Right forelimb (tissue), 1 donor: ENCODE measurements around the gene NR6A1.

Experiments used
- DNase-seq: peaks from one replicate; pipeline ENCODE4 v3.0.0-alpha.2; 2018

NR6A1 gene

DNA sequence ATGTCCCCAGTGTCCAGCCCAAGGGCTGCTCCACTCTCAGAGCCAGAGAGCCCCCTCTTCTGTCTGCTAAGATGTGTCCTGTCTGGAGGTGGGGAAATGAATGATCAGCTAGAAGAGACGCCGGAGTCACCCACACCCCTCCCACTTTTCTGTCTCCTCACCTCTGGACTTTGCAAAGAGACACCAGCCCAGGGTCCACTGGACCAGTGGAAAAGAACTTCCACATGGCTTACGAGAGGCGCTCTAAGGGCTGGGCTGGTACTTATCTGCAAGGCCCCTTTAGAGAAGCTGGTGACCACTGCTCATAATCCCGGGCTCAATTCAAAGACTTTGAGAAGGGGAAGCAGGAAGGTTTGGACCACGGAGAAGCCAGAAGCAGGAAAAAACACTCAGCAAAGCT, 273.1 kb downstream of the NR6A1 start:
- DNase-seq = no peak

DNA sequence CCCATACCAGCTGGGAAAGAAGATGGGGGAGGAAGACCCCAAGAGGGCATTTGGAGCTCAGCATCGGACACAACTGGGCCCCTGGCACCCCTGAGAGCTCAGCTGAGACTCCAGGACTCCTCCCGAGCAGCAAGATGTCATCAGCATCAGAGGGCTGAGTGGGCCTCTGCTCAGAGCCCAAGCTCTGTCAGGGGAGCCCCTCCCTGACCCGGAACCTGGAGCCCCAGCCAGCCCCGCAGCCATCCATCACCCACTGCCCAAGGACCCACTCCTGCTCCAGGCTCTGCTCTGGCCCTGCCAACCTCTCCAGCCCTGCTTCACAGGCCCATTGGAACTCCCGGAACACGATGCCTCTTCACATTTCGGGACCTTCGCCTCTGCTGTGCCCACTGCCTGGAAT, 273.7 kb downstream of the NR6A1 start:
- no peak for DNase-seq

DNA sequence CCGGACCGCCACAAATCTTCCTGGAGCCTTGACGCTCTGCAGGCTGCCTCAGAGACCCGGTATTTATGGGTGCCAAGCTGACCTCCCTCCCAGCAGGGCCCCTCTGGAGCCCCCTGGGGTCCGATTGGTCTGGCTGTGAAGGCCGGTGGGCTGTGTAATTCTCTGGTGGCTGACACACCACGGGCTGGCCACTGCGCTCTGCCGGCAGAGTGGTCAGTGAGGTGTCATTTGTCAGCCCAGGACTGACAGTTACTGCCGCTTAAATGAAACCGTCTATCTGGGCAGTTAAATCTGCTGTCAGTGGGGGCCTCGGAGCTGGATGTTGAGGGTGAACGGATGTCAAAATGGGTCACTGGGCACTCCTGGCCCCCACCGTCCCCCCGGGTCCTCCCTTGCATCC, 274.6 kb downstream of the NR6A1 start:
- no peak for DNase-seq

DNA sequence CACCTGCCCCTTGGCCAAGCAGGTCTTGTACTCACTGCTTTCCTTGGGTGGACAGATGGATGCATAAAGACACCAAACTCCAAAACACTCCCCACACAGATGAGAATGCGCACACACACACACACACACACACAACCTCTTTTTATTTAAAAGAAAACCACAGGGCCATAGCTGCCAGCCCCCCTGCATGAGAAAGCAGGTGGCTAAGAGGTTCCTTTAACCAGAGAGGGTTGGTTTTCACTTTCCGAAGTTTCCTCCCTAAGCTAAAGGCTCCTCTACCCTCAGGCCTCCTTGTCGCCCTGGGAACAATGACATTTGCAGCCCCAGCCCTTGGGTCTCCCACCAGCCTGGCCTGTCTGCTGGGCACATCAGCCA, 275.0 kb downstream of the NR6A1 start:
- no peak for DNase-seq

DNA sequence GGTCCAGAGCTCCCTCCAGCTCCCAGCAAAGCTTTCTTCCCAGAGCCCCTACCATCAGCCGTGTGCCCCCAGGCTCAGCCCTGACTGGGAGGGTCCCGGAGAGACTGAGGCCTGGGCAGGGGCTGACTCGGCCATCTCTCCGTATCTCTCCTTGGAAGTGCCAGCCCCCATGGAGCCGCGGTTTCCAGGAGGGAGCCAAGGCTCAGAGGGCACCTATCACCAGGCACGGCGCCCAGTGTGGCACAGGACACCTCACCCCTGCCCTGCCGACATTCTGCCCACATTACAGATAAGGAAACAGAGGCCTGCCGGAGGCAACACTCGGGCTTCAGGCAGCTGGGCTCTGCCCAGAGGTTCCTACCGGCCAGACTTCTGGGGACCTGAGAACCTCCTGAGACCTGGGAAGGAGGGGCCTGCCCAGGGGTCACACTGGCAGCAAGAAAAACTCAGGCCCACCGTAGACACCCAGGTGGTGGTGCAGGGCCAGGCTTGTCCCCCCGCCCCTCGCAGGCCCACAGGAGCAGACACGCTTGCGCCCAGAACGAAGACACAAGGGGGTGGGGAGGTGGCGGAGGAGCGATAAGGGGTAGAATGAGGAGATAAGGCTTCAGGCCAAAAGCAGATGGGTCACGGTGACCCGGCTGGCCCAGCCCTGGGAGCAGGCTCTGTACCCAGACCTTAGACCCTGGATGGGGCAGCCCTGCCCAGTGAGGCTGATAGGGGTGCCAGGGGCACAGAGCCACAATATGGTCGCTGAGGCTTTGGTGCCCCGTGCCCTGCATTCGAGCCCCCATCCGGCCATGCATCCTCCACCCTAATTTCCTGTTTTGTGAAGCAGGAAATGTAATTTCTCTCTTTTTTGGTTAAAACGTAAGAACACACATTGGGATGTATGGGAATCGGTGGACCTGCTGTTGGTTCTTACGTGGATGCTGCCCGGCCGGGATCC, 275.7 kb downstream of the NR6A1 start:
- no peak for DNase-seq

DNA sequence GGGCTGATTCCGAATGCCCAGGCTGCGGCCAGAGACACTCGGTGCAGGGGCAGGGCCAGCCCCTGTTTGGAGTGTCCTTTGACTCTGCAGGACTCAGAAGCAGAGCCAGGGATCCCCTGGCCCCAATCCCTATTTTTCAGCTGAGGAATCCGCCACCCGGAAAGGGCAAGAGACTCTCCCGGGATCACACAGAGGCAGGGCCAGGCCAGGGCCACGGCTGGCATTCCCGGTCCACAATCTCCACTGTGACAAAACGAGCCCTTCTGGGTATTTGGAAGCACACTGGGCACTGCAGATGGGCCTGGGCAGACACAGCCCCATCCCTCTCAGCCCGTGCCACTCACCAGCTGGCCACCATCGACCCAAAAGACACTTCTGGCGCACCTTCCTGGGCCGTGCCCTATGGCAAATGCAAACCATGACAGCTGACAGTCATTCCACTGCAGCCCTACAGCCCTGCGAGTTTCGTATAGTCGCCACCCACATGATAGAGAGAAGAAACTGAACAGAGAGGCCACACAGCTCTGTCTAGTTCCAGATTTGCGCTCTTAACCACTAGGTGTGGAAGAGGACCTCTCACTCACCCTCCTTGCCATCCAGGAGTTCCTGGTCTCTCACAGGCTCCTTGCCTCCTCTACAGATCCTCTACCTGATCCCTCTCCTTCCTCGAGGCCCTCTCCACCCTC, 277.2 kb downstream of the NR6A1 start:
- no peak for DNase-seq

DNA sequence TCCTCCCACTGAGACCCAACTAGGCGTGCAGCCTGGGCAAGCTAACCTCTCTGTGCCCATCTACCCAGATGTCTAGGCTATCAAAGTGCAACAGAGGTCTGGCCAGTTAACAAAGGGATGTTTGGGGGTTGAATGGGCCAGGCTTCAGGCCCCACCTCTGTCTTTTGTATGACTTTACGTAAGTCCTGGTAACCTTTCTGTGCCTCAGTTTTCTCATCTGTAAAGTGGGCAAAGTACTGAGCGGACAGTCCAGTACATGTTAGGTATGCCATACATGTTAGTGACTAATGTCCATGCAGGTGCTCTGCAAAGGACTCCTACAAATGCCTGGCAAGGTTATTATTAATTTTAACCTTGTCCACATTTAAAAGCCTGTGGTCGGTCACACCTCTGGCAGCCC, 277.9 kb downstream of the NR6A1 start:
- DNase-seq = no peak

DNA sequence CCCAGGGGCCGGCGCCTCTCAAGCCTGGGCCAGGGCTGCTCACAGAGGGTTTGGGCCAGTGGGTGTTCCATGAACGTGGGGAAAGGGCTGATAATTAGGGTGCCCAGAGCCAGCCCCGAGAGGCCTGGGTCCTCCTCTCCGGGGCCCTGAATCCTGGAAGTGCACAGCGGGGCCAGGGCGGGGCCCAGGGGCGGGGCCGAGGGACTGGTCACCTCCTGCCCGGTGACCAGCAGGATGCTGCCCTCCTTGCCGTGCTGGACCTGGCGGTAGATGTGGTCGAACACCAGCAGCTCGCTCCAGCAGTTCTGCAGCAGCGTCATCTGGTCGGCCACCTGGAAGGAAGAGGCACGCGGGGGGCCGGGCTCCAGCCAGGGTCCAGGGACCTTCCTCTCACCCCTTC, 278.3 kb downstream of the NR6A1 start:
- DNase-seq = no peak

DNA sequence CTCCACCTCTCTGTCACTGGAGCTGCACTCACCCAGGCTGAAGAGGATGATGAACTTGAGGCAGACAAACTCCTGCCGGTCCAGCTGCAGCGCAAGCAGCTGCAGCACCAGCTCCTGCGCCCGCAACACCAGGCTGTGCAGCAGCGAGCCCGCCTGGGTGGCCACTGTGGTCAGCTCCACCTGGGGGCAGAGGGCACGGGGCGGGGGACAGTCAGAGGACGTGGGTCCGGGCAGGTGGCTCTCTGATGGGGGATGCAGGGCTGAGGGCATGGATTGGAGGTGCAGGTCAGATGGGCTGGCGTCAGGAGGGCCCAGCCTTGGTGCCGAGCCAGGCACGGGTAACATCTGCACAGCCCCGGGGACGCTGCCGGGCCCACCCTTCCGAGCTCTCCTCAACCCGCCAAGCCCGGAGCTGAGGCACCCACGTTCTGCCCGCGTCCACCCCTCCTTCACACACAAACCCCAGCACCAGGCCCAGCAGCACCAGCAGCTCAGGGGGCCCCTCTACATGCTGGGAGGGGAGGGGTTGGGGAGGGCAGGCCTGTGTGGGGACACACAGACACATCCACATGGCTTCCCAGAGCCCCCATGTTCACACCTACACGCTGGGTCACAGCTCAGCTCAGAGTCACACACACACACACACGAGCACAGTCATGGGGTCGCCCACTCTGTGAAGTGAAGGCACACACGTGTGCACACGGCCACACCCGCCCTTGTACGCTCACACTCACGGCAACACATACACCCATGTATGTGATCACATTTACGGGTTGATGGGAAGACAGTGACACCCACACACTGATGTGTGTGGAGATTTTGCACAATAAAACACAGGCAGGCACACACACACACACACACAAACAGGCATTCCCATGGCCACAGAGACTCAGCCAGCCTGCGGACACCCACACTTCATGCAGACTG, 279.8 kb downstream of the NR6A1 start:
- no peak for DNase-seq

DNA sequence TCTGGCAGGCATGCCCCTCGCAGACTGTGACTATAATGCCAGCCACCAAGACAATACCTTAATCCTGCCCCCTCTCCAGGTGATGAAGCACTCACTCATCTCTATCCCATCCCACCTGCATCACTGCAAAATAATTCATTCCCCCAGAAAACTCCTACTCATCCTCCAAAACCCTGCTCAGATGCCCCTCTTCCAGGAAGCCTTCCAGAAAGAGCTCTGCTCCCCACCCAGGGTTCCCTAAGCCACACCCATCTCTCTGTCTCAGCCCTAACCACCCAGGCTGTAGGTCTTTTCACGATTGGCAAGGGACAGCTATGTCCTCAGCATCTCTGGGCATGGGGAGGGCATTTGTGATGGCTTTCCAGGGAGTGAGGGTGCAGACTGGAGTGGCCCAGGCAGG, 281.1 kb downstream of the NR6A1 start:
- DNase-seq = no peak

DNA sequence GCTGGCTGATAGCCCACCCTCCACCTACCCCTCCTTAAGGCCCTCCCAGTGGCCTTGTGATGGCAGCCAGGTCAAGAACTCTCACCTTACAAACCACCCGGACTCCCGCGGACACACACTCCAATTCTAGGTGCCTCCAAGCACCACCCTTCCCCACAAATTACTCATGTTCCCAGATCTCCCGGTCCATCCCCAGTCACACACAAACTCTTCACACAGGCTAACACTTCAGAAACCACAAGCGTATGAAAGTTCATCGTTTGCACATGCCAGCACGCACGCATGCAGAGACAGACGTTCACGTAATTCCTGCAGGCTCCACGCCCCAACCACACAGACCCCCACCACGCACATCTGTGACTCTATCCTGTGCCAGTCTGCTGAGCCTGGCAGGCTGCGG, 281.9 kb downstream of the NR6A1 start:
- DNase-seq = no peak

DNA sequence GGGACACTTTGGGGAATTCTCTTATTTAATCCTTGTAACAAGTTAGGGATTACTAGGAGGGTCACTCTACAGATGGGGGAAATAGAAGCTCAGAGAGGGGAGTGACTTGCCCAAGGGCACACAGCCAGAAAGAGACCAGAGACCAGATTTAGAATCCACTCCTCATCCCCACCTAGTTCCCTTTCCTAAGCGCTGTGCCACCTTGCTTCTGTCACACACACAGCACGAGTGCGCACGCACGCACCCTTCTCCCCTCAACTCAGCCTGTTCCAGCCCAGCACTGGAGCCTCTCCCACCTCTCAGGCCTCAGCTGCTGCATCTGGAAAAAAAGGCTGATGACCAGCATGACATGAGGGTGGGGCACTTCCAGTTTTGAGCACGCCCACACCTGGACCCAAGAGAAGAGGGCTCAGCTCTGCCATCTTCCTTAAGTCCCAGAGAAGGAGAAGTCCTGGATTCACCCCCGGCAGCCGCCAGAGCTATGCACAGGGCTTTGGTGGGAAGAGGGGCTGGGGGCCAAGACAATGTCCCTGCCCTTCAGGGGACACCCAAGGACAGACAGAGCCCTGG, 282.4 kb downstream of the NR6A1 start:
- DNase-seq = no peak

DNA sequence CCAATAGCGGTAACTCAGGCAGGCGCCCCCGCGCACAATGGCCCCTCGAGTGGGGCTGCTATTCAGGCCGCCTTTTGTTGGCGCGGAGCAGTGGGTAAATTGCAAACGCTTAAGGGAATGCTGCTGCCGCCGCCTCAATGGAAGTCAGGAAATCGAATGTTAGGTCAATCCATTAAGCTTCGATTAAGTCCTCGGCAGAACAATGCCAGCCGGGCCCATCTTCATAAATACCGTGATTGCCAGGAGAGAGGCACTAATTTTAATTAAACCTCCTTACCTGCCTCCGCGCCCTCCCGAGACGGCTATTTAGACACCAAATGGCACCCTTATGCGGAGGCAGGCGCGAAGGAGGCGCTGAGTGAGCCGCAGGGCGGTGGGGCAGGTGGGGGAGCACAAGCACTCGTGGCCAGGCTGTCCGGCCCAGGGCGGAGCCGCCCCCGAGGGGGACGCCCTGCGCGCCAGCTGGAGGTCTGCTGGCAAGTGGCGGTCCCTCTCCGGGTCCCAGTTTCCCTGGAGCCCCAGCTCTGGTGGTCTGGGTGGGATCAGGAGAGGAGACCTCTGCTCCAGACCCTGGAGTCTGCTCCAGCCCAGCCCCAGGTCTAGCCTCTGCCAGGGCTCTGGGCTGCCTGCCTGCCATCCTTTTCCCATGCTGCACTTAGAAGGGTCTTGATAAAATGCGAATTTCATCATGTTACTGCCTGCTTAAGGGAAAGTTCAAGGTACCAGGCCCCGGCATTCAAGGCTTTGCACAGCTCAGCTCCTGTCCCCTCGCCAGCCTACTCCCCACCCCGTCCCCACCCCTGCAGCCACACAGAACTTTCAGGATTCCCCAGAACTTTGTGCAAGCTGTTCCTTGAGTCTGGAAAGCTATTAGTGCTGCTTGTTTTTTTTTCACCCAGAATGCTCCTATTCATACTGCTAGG, 283.6 kb downstream of the NR6A1 start:
- no peak for DNase-seq

DNA sequence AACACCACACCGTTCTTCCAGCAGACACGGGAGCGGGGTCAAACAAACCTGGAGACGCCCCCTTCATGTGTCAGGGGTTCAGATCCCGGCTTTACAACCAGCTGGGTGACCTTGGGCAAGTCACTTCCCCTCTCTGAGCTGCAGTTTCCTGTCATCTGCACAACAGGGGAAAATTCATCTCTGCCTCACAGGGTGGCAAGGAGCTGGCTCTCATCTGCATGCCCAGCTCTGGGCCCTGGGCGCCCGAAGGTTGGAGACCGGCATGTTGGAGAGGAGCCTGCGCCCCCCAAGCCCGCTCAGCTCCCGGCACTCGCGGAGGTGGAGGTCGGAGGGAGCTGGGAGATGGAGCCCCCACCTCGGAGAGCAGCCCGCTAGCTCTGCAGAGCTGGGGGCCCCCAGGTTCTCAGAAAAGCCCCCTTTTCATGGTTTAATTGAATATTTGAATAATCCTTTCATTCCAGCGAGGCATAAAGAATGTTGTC, 284.3 kb downstream of the NR6A1 start:
- DNase-seq = no peak

DNA sequence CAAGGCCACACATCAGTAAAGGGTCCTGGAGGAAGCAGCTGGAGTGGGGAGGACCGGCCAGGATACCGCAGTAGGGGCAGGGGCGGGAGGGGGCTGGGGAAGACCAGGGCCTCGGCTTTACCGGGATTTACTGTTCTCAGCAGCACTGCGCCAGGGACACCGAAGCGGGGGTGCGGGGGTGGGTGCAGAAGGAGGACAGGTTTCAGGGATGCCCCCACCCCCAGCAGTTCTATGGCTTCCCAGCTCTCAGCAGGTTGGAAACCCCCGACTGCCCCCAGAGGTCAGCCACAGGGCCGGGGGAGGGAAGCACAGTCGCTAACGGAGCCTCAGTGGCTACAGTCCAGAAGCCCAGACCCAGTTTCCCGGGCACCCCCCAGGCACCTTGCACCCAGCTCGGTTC, 285.2 kb downstream of the NR6A1 start:
- no peak for DNase-seq

DNA sequence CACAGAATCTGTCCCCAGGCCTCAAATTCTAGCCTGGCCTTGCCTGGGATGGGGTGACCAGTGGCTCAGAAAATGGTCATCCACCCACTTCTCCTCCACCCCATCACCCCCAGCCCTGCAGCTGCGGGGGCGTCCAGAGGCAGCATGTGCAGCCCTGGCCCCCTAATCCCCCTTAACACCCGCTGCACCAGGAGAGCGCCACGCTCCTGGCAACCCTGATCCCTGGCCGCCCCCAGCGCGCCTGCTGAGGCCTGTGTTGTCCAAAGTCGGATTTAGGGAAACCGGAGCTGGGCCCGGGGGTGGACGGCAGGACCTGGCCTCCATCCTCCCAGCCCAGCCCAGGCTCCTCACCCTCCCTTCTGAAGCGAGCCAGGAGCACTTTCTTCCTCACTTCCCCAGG, 285.9 kb downstream of the NR6A1 start:
- no peak for DNase-seq

DNA sequence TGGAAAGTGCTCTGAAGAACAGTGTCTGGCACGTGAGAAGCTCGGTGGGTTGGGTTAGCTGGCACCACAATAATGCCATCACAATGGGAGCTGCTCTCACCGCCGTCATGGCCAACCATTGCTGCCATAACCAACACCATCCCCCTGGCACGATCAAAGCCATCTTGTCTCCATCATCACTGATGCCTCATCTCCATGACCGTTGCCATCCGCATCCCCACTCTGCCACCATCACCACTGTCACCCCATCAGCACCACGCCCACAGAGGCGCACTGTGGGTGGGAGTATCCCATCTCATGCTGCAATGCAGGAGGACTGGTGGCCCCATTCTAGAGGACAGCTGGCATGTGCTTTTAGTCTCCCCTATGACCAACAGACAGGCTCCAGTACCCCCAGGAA, 287.6 kb downstream of the NR6A1 start:
- DNase-seq = no peak

DNA sequence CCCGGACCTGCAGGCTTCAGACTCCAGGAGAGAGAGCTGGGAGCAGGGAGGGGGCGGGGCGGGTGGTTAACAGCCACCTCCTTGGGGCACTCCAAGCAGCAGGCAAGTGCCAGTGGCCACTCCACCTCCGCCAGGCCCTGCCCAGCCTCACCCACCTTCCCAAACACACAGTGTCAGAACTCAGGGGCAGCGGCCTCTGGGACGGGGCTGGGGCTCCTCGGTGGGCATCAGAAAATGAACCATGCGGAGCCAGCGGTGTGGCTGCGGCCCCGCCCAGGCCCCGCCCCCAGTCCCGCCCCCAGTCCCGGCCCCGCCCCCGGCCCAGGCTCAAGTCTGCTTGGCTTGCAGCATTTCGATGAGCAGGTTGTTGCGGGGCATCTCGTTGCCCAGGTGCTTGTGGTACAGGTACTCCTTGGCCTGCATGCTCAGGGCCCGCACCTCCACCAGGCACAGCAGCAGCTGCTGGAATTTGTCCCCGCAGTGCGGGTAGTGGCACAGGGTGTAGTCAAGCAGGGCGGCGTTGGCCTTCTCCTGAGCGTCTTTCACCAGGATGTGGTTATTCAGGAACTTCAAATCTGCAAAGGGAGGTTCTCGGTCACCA, 288.6 kb downstream of the NR6A1 start:
- no peak for DNase-seq

DNA sequence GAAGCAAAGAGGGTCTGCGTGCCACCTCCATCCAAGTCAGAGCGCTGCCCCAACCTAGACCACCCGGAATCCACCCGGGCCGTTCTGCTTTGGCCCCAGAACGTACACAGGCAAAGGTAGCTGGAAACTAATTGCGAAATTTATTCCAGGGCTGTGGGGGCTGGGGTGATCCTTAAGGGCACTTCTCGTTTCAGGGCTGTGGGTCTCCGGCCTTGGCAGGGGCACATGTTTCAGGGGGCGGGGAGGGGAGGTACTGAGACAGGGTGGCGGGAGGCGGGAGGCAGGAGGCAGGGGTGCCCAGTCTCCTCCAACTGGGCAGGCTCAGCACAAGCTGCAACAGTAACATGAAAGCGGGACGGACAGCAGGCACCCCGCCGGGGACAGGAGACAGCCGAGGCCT, 290.0 kb downstream of the NR6A1 start:
- no peak for DNase-seq

DNA sequence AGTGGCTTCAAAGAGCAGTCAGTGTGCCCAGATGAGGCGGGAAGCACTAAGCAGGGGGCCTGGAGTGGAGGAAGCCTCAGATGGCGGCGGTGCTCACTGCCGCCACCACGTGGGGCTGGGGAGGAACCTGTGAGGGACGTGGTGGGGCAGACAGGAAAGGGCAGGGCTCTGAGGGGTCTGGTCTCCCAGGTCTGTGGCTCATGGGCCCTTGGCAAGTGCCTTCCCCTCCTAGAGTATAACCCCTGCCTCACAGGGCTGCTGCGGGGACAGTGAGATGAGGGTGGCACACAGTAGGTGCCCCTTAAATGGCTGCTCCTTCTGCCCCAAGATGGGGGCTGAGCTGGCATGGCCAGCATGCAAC, 290.5 kb downstream of the NR6A1 start:
- DNase-seq = no peak

DNA sequence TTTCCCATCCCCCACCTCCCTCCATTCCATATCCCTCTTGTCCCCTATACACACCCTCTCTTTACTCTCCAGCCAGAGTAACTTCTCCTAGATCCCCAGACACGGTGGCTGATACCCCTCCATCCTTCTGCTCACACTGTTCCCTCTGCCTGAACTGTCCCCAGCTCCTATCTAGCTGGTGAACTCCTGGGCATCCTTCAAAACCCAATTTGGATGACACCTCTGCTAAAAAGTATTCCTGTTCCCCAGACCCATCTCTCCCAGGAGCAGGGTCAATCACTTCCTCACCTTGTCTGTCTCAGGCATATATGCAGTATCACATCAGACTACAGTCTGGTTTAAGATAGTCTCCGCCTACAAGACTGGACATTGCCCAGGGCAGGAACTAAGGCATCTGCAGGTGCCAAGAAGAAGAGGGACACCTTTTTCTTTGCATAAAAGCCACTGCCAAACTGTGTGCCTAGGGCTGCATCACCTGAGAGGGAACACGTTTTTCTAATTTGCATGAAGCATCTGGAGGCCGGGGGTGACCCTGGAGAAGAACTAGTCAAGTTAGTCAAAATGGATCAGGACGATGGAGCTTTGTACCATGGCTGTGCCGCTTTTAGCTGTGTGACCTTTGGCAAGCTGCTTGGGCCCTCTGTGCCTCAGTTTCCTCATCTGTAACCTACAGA, 291.0 kb downstream of the NR6A1 start:
- DNase-seq = no peak
